Fibroblast of mammary gland (primary cell): ENCODE results near the gene MAP3K13.

Experiments
- DNase-seq: peaks from one replicate; pipeline ENCODE4 v3.0.0-alpha.2; 2010; ENCODE audit warnings: low read depth
- H3K4me3 ChIP-seq: 2 replicates; pipeline ENCODE4 v1.5.1; 2011; ENCODE audit warnings: low read depth, mild to moderate bottlenecking, low read length, moderate library complexity; ENCODE audit not compliant: control insufficient read depth
- CTCF ChIP-seq: conservative IDR thresholded peaks from 2 replicates; pipeline ENCODE4 v1.5.1; 2011; ENCODE audit warnings: low read depth, low read length, inconsistent platforms; ENCODE audit not compliant: control insufficient read depth, insufficient read depth

Gene MAP3K13

GRCh38 chr3:185330644-185331043 lies 32.3 kb upstream of the MAP3K13 start:
- no peak for DNase-seq

GRCh38 chr3:185332026-185332735 lies 30.8 kb upstream of the MAP3K13 start:
- peak; percentile 56 for DNase-seq

More at GRCh38 chr3:185330644-185331043, 32.3 kb upstream of the MAP3K13 start:
- no peak overlapping the region for H3K4me3 ChIP-seq
- TF ChIP-seq CTCF = no peak

GRCh38 chr3:185335799-185336198 lies 27.1 kb upstream of the MAP3K13 start:
- no peak overlapping the region for H3K4me3 ChIP-seq
- peak; percentile 41 for DNase-seq
- TF ChIP-seq CTCF = no peak

More at GRCh38 chr3:185332026-185332735, 30.8 kb upstream of the MAP3K13 start:
- no peak for TF ChIP-seq CTCF
- no peak overlapping the region for H3K4me3 ChIP-seq

GRCh38 chr3:185337231-185337816 lies 25.6 kb upstream of the MAP3K13 start:
- TF ChIP-seq CTCF = no peak
- DNase-seq = no peak

GRCh38 chr3:185339945-185340344 lies 23.0 kb upstream of the MAP3K13 start:
- no peak for TF ChIP-seq CTCF
- H3K4me3 ChIP-seq = no peak overlapping the region
- no peak for DNase-seq

More at GRCh38 chr3:185337231-185337816, 25.6 kb upstream of the MAP3K13 start:
- no peak overlapping the region for H3K4me3 ChIP-seq

GRCh38 chr3:185340751-185341150 lies 22.2 kb upstream of the MAP3K13 start:
- no peak for TF ChIP-seq CTCF
- no peak overlapping the region for H3K4me3 ChIP-seq
- DNase-seq = no peak
